ENCODE measurements around the gene FGA. TPM values are rescaled to one million over a fixed set of nuclear protein-coding genes. Genes with fewer than 3 reads are reported as not detected.

FGA gene
- total RNA-seq, 1 experiment from 2014 or later: 3.9 TPM

- Histone ChIP-seq H3K27ac (ENCODE audit: low read depth, low read length) (no peak overlapping the region), H3K9ac (ENCODE audit: low read length) (no peak overlapping the region), H3K4me2 (ENCODE audit: low read length) (no peak overlapping the region), H3K4me3 (replicated peaks in 1 of 2; ENCODE audit: low read depth in 1 of 2, low read length in 2 of 2) (no peak overlapping the region), H3K79me2 (ENCODE audit: insufficient read depth, low read length) (no peaks in the 10 kb centered on the region), H4K20me1 (ENCODE audit: insufficient read depth) (no peaks in the 10 kb centered on the region), H3K27me3 (ENCODE audit: insufficient read depth, low read length) (no peaks in the 10 kb centered on the region), H3K36me3 (ENCODE audit: control insufficient read depth in 1 of 2, insufficient read depth in 2 of 2, low read length in 2 of 2) (no peaks in the 10 kb centered on the region), H2AFZ (ENCODE audit: low read depth, low read length, poor library complexity, severe bottlenecking) (peak overlapping the region; percentile 6), H3K4me1 (ENCODE audit: control insufficient read depth in 1 of 2, insufficient read depth in 2 of 2, low read length in 2 of 2) (no peaks in the 10 kb centered on the region), H3K9me2 (ENCODE audit: insufficient read depth) (no peaks in the 10 kb centered on the region), H3K9me3 (ENCODE audit: control insufficient read depth in 1 of 2, insufficient read depth in 1 of 2, low read depth in 1 of 2, low read length in 2 of 2) (no peaks in the 10 kb centered on the region)
- no peak for ATAC-seq
- intact Hi-C loops (cut with micrococcal nuclease): loop anchor here (10.0 kb wide), 1 partner anchor 840 kb away; no protein-coding TSS in a partner anchor
- no peak for DNase-seq (ENCODE audit: low read depth, low spot score)
- POLR2A ChIA-PET: no interaction called here
- RAD21 ChIA-PET (ENCODE audit: low non-redundant PET in 1 of 2, low total read pairs in 2 of 2, uncharacterized antibody in 2 of 2, unreplicated experiment in 2 of 2): no interaction called here
- CTCF ChIA-PET: interaction anchor here (1.2 kb wide), 2 partner anchors 56 to 62 kb away, joined by 3 to 5 read pairs; no protein-coding TSS in a partner anchor
- BruUV-seq (replicated peaks): no TSS peak
- TF ChIP-seq ZNF274 (IDR thresholded peaks at IDR 0.05; ENCODE audit: low read depth, low read length) (no peak), ELF1 (IDR thresholded peaks at IDR 0.05; ENCODE audit: borderline replicate concordance, low read depth) (no peak), SP1 (IDR thresholded peaks at IDR 0.05; ENCODE audit: low read depth) (no peak), ATF3 (IDR thresholded peaks at IDR 0.05) (no peak), RAD21 (IDR thresholded peaks at IDR 0.05; ENCODE audit: low read depth) (no peak), CBX3 (IDR thresholded peaks at IDR 0.05; ENCODE audit: low read depth) (no peak), ZFX (IDR thresholded peaks at IDR 0.05) (no peak), REST (IDR thresholded peaks at IDR 0.05; ENCODE audit: low read depth) (no peak), YY1 (IDR thresholded peaks at IDR 0.05; ENCODE audit: extremely low read depth, insufficient replicate concordance, low read depth, low read length) (no peak), POLR2A (IDR thresholded peaks at IDR 0.05; ENCODE audit: borderline replicate concordance, extremely low read depth, insufficient read depth, insufficient read length) (no peak), SIN3A (IDR thresholded peaks at IDR 0.05; ENCODE audit: low read depth) (no peak), CEBPB (IDR thresholded peaks at IDR 0.05; ENCODE audit: low read depth) (no peak)
- TF ChIP-seq, protein P1, sequence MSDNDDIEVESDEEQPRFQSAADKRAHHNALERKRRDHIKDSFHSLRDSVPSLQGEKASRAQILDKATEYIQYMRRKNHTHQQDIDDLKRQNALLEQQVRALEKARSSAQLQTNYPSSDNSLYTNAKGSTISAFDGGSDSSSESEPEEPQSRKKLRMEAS (IDR thresholded peaks at IDR 0.05): no peak
- TF ChIP-seq, protein P2, sequence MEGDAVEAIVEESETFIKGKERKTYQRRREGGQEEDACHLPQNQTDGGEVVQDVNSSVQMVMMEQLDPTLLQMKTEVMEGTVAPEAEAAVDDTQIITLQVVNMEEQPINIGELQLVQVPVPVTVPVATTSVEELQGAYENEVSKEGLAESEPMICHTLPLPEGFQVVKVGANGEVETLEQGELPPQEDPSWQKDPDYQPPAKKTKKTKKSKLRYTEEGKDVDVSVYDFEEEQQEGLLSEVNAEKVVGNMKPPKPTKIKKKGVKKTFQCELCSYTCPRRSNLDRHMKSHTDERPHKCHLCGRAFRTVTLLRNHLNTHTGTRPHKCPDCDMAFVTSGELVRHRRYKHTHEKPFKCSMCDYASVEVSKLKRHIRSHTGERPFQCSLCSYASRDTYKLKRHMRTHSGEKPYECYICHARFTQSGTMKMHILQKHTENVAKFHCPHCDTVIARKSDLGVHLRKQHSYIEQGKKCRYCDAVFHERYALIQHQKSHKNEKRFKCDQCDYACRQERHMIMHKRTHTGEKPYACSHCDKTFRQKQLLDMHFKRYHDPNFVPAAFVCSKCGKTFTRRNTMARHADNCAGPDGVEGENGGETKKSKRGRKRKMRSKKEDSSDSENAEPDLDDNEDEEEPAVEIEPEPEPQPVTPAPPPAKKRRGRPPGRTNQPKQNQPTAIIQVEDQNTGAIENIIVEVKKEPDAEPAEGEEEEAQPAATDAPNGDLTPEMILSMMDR (IDR thresholded peaks at IDR 0.05 in 2 of 3, conservative IDR thresholded peaks at IDR 0.05 in 1 of 3; ENCODE audit: borderline replicate concordance in 1 of 3, insufficient read depth in 1 of 3, low read depth in 2 of 3, low read length in 2 of 3): no peak
Observed at GRCh38 chr4:154615211-154615610, 24.7 kb upstream of the FGA start.
